ENCODE results near the gene CGREF1.

- TF ChIP-seq CTCF (conservative IDR thresholded peaks at IDR 0.05; ENCODE audit: low read length): no peak
- TF ChIP-seq EZH2phosphoT487 (IDR thresholded peaks at IDR 0.05; ENCODE audit: borderline replicate concordance, low read depth, low read length): no peak
Observed at GRCh38 chr2:27109083-27109482, 9.8 kb downstream of the CGREF1 start.
